Thyroid gland (tissue), 4 donors: Measurements from ENCODE around the gene CA10.

Experiments
- CTCF ChIP-seq, 6 experiments: fragments of 200-600 bp in 3 of 6; fragments of 450-650 bp in 3 of 6; sonication (generic) in 3 of 6; IDR thresholded peaks; one replicate each; pipeline ENCODE4 v1.5.1; 2016 to 2019; ENCODE audit warnings: antibody characterized with exemption in 6 of 6, mild to moderate bottlenecking in 2 of 6, inconsistent platforms in 1 of 6, moderate library complexity in 1 of 6
- POLR2A ChIP-seq, 2 donors: fragments of 450-650 bp; IDR thresholded peaks; one replicate each; pipeline ENCODE4 v1.6.1; 2017; ENCODE audit warnings: antibody characterized with exemption in 2 of 2, mild to moderate bottlenecking in 2 of 2, moderate library complexity in 1 of 2

- no peak for TF ChIP-seq CTCF (IDR thresholded peaks at IDR 0.05)
- no peak for TF ChIP-seq POLR2A (IDR thresholded peaks at IDR 0.05)
These were observed 324.9 kb downstream of the CA10 start for GRCh38 chr17:51833620-51834019.
